GM18858 (cell line): ENCODE data around the gene PPY.
"Not testable (repeated sequence)": the region's sequence is repeated elsewhere in the genome, so short reads cannot be mapped to it uniquely, and the experiment has no call there.

Source experiments
- ATAC-seq: cut with Tn5 transposase; IDR thresholded peaks from one replicate; pipeline ENCODE4 v1.9.1; 2021; ENCODE audit not compliant: unreplicated experiment

The PPY gene

GRCh38 chr17:43932357-43932756, 9.9 kb downstream of the PPY start:
- no peak for ATAC-seq

GRCh38 chr17:43931062-43931571, 11.2 kb downstream of the PPY start:
- ATAC-seq: no peak

DNA sequence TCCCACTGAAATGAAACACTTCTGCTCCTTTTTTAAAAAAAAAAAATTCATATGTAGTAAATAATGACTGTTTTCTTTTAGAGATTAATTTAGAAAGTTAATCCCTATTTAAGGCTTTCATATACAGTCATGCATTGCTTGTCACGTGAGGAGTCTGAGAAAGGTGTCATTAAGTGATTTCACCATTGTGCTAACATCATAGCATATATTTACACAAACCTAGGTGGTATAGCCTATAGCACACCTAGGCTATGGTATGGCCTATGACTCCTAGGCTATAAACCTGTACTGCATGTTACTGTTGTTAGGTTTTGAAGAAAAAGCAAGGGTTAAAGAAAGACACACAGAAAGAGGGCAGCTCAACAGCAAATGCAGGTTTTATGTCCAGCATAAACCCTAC, 13.7 kb downstream of the PPY start:
- no peak for ATAC-seq

DNA sequence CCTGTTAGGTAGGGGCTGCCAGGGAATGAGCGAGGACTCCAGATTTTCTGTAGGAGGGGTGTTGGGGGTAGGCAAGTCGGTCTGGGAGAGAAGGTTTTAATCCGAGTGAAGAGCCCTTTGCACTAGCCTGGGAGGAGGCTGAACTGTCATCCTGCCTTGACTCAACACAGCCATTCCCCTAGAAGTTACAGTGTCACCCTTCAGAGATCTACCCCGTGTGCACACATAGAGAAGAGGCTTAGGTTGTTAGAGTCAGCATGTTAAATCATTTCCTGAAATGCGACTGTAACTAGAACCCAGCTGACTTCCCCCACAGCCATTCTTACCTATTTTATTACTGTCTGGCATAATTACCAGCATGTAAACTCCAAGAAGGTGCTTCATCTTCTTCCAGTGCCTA, 14.3 kb downstream of the PPY start:
- ATAC-seq: not testable (repeated sequence)

GRCh38 chr17:43927060-43927864, 15.0 kb downstream of the PPY start:
- no peak for ATAC-seq

- ATAC-seq: no peak
Measured at GRCh38 chr17:43924558-43924957, 17.7 kb downstream of the PPY start.

DNA sequence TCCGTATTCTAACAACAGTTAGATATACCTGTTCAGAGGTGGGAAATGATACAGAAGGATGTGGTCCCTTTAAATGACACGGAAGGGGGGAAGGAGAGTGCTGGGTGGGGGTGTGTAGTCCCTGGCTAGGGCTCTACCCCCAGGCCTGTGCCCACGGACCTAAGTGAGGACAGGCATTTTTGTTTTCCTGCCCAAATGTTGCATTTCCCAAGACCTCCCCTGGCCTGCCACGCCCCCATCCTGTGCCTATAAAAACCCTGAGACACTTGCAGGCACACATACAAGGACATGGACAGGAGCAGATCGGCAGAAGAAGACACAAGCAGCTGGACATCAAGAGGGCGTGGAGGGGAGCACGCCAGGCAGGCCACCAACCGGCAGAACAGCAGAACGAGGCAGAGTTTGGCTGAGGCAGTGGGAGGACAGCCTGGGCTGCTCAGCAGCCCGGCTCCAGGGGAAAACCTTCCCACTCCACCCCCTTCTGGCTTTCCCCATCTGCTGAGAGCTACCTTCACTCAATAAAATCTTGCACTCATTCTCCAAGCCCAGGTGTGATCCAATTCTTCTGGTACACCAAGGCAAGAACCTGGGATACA, 21.7 kb downstream of the PPY start:
- ATAC-seq: no peak

DNA sequence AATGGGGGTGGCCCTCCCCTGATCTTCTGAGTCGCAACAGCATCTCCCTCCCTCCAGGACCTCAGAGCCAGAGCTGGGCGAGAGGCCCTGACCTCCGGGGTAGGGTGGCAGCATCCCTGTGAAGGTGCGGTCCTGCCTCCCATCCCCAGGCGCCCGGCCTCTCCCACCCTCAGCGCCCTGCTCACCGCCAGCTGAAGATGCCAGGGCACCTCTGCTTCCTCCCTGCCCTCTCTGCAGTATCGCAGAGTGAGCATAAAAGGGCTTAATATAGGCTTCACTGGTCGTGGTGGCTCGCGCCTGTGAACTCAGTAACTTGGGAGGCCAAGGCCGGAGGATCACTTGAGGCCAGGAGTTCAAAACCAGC, 24.3 kb downstream of the PPY start:
- ATAC-seq: no peak

- ATAC-seq: no peak
Measured at GRCh38 chr17:43917348-43918025, 24.8 kb downstream of the PPY start.

- ATAC-seq: no peak
Measured at GRCh38 chr17:43917016-43917347, 25.3 kb downstream of the PPY start.

GRCh38 chr17:43916385-43916784, 25.9 kb downstream of the PPY start:
- no peak for ATAC-seq

DNA sequence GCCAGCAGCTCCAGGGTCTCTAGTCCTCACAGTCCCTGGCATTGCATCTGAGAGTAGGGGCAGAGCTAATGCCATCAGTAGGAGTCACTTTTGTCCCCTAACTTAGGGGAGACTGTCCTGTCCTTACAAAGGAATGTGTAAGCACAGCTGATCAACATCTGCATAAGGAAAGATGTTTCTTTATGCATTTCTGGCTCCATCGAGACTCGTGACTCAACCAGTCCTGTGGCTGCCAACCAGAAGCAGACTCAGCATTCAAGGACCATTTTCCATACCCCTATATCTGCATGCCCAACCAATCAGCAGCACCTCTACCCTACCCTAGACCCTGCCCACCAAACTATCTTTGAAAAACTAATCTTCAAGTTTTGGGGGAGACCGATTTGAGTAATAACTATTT, 26.7 kb downstream of the PPY start:
- ATAC-seq: no peak

DNA sequence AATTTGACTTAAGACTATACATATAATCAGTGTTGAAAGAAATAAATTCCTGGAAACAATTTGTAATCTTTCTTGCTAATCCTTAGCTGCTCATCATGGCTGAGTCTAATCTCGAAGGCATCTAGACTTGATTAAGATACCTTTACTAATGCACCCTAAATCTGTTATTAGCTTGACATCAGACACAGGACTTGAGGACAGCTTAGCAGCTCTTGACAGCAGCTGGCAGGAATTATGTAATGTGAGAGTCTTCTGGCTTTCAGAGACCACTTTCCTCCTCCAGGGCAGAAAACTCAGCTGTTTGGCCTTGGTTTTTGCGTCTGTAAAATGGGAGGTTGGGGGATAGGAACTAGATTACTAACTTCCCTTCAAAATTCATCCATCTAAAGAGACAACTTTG, 27.8 kb downstream of the PPY start:
- no peak for ATAC-seq

DNA sequence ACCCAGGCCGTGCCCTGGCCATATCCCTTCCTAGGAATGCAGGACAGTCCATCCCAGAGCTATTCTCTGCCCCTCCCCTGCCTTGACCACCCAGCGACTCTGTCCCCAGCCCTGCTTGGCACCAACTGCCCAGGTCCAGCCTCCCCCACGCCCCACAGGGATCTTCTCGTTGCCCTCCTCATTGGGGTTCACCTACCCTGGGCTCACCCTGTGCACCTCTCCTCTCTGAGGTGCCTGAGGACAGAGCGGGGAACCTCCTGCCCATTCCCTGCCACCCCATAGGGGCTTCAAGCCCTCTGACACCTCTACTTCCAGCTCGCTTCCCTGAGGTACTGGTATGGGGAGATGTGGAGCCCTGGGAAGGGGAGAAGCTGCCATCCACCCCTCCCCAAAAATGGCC, 28.7 kb downstream of the PPY start:
- ATAC-seq: no peak

- no peak for ATAC-seq
Measured at GRCh38 chr17:43912635-43913304, 29.5 kb downstream of the PPY start.

- ATAC-seq: no peak
Measured at GRCh38 chr17:43911904-43912303, 30.4 kb downstream of the PPY start.

DNA sequence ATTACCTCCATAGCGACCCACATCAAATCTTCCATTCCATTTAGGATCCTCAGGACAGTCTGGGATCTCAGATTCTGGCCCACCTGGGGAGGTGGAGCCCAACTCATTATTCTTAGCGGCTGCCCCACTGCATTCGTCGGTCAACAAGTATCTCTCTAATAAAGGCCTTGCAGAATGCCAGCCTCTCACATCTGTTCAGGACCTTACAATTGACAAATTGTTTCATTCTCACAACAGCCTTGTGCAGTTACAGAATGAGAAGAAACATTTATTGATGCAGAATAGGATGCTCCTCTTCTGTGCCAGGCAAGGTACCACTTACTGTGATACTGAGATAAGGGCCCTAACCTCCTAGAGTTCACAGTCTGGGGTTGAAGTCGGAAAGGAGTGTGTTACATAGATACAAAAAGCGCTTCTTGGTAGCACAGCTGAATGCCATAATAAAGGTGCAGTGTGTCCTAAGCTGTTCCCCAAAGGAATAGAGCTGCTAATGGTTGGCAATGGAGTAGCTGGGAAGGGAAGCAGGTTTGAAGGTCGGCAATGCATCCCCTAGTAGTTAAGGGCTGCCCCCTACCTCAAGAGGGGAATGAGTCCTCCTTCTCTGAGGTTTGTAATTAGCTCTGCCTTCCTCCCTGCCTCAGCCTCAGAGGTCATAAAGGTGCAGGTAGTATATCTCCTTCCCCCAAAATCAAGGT, 32.6 kb downstream of the PPY start:
- ATAC-seq: no peak

- ATAC-seq: no peak
Measured at GRCh38 chr17:43907998-43908721, 34.1 kb downstream of the PPY start.

- ATAC-seq: no peak
Measured at GRCh38 chr17:43907425-43907981, 34.8 kb downstream of the PPY start, which contains the start of gene MPP2. TSS of gene MPP2 (minus strand) at chr17:43907536. CDS start at chr17:43904460, 3,076 bp downstream.

GRCh38 chr17:43906951-43907424, 35.3 kb downstream of the PPY start:
- ATAC-seq: no peak
